Heart left ventricle (tissue), 13 donors: ENCODE measurements around the gene SLC9A9.

Source experiments
- CTCF ChIP-seq, 12 donors: fragments of 200-600 bp; sonication (generic) in 4 of 12; IDR thresholded peaks; one replicate each; pipeline versions ENCODE4 v1.5.0 to v1.8.0; 2018 to 2022; ENCODE audit warnings: antibody characterized with exemption in 12 of 12, mild to moderate bottlenecking in 5 of 12
- POLR2A ChIP-seq, 2 donors: fragments of 450-650 bp; IDR thresholded peaks; one replicate each; pipeline ENCODE4 v1.6.1; 2017; ENCODE audit warnings: antibody characterized with exemption in 2 of 2, mild to moderate bottlenecking in 2 of 2, moderate library complexity in 2 of 2
- donor health status: ischemic (EF 13 %, LVEDD 7.1; RV severe dilation, severe dysfunction).
- donor health status: DM: no; HTN: yes; CAD: no.
- donor health status: DM: no; HTN: no; CAD: no.
- donor health status: ischemic (EF 25% LVEDD 6.9; RV normal size, moderate dysfunction).
- donor health status: ischemic (EF 25% LVEDD 5.7; RV mildly dilated, moderate dysfunction).
- donor health status: ischemic (EF 35%, LVEDD 5.7; RV mildly dilated, moderate dysfunction).
- donor health status: nonischemic (EF 11% LVEDD 7.7; RV severe dilation, severe dysfunction).
- donor health status: DM: yes; HTN: yes; CAD: no.
- donor health status: PGD.
- donor health status: ischemic (EF 29% LVEDD 5.4; RV normal size, mild dysfunction).
- donor health status: nonischemic (EF 23%, LVEDD 6.1; RV moderate dilation, normal function).

GRCh38 chr3:143794793-143795462 is 53.3 kb downstream of the SLC9A9 start:
- TF ChIP-seq CTCF (IDR thresholded peaks at IDR 0.05) (no peak), POLR2A (IDR thresholded peaks at IDR 0.05) (no peak)
